Measurements from ENCODE around the gene CDH13. TPM values are rescaled to one million over a fixed set of nuclear protein-coding genes. Genes with fewer than 3 reads are reported as not detected.
A peak's percentile ranks its signal among the peaks of the same experiment; 100 is the strongest.

The CDH13 gene
- polyA plus RNA-seq, 6 donors from 2014 or later = 0.04 to 0.29 (median 0.19) TPM; not detected in 1

DNA sequence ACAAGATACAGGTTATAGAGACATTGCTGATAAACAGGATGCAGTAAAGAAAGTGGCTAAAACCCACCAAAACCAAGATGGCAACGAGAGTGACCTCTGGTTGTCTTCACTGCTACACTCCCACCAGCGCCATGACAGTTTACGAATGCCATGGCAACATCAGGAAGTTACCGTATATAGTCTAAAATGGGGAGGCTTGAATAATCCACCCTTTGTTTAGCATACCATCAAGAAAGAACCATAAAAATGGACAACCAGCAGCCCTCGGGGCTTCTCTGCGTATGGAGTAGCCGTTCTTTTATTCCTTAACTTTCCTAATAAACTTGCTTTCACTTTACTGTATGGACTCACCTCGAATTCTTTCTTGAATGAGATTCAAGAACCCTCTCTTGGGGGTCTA is 21.7 kb upstream of the CDH13 start:
- no peaks in the 10 kb centered on the region for H3K36me3 Mint-ChIP-seq
- no peak overlapping the region for H3K27ac Mint-ChIP-seq
- peaks cover 2 to 13% (median 4%) of the 10 kb centered on the region in 7 donors for H3K9me3 Mint-ChIP-seq
- no peaks in the 10 kb centered on the region for H3K4me1 Mint-ChIP-seq
- DNase-seq = no peak
- H3K4me3 Mint-ChIP-seq = no peak overlapping the region
- H3K27me3 Mint-ChIP-seq = peaks cover 0 to 4% (median 0%) of the 10 kb centered on the region in 3 donors
- no peak for ATAC-seq (ENCODE audit: low read depth in 2 of 2)

DNA sequence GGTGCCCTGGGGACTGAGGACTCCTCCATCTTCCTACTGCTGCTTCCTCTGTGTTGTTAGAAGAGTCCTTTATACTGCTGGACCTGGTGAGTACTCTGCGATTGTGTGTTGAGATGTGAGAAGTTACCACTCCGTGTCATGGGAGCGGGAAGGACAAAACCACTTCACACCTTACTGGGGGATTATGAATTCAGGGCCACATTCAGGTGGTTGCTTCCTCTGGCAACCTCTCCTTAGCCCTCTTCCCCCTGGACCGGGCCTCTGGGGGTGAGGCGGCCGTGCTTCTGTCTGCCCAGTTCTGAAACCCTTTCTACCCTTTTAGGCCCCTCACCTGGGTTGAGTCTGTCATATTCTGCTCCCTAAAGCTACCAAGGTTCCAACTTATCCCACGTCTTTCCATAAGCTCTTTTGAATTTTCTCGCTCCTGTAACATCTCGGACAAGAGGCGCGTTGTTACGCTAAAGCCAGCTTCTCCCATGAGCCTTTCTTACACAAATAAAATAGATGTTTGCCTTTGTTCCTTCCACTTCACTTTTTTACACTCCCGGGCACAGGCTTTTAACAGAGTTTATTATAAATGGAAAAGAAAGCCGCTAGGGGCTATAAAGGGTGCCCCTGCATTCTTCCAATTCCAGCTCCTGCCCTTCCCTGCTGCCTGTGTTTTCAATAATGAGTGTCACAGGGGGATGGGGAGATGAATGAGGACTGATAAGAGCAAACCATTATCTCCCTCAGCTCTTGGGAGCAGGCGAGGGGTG is 20.7 kb upstream of the CDH13 start:
- H3K4me1 Mint-ChIP-seq = no peaks in the 10 kb centered on the region
- DNase-seq = no peak
- H3K27ac Mint-ChIP-seq = no peak overlapping the region
- no peak overlapping the region for H3K4me3 Mint-ChIP-seq
- H3K9me3 Mint-ChIP-seq = peaks cover 0 to 4% (median 2%) of the 10 kb centered on the region in 7 donors
- H3K36me3 Mint-ChIP-seq = no peaks in the 10 kb centered on the region
- no peak for ATAC-seq (ENCODE audit: low read depth in 2 of 2)
- peaks cover 0 to 4% (median 0%) of the 10 kb centered on the region in 3 donors for H3K27me3 Mint-ChIP-seq

DNA sequence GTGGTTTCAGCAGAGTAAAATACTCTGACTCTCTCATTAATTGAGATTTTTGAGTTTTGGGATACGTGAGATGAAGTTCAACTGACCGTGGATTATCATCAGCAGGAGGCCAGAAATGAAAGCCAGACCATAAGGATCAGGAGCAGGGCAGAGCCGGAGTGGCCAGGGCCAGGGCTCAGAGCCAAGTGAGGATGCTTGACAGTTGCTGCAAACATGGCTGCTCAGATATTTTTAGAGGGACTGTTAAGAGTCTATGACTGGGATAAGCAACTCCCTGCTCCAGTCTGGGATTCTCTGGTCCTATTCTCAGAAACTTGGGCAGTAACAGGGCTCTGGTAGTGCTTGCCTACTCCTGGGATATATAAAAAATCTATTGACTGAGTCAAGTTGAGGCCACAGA is 17.6 kb upstream of the CDH13 start:
- ATAC-seq (ENCODE audit: low read depth in 2 of 2) = no peak
- Mint-ChIP-seq H3K27me3 (peaks cover 0 to 5% (median 4%) of the 10 kb centered on the region in 3 donors), H3K36me3 (no peaks in the 10 kb centered on the region)

DNA sequence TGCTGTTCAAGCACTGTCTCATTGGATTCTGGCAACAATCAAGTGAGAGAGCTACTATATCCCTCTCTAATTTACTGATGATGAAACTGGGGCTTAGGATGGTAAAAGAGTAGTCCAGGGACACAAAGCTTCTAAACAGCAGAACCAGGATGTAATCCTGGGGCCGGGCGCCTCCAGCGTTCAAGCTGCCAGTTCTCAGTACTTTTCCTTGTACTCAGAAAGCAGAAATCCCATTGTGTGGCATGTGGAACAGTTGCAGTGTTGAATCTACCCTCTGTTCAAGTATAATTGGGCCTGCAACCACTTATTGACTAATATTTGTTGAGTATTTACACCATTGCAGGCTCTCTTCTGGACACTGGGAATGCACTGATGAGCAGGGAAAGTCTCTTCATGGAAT is 14.5 kb upstream of the CDH13 start:
- DNase-seq = no peak
- no peak for ATAC-seq (ENCODE audit: low read depth in 2 of 2)
- no peak overlapping the region for H3K27ac Mint-ChIP-seq
- H3K9me3 Mint-ChIP-seq = peaks cover 0 to 4% (median 2%) of the 10 kb centered on the region in 7 donors
- H3K4me3 Mint-ChIP-seq = no peak overlapping the region
- no peaks in the 10 kb centered on the region for H3K4me1 Mint-ChIP-seq
- H3K36me3 Mint-ChIP-seq = no peaks in the 10 kb centered on the region
- H3K27me3 Mint-ChIP-seq = peaks cover 0 to 10% (median 0%) of the 10 kb centered on the region in 3 donors

More for the DNA sequence above, 17.6 kb upstream of the CDH13 start:
- peaks cover 0 to 6% (median 3%) of the 10 kb centered on the region in 7 donors for H3K9me3 Mint-ChIP-seq
- no peaks in the 10 kb centered on the region for H3K4me1 Mint-ChIP-seq
- no peak overlapping the region for H3K4me3 Mint-ChIP-seq
- DNase-seq = no peak
- H3K27ac Mint-ChIP-seq = no peak overlapping the region

DNA sequence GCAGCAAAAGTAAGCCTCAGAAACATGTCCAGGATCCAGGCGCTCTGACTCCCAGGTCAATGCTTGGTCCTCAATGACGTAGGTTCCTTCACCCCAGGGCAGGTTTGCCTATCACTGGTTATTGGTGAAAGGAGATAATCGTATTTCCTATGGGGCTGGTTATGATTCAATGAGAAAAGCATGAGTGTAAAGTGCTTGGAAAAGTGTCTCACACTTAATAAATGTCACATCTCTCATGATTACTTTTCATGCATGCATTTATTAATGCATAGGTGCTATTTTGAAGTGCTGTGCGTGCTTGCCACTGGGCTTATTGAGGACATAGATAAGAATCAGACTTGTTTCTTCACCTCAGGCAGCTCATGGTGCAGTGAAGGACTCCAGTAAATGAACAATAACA is 10.4 kb upstream of the CDH13 start:
- peaks cover 0 to 11% (median 1%) of the 10 kb centered on the region in 7 donors for H3K9me3 Mint-ChIP-seq
- peaks cover 0 to 17% (median 16%) of the 10 kb centered on the region in 3 donors for H3K27me3 Mint-ChIP-seq
- no peaks in the 10 kb centered on the region for H3K4me1 Mint-ChIP-seq
- ATAC-seq (ENCODE audit: low read depth in 2 of 2) = no peak
- H3K4me3 Mint-ChIP-seq = no peak overlapping the region
- H3K36me3 Mint-ChIP-seq = no peaks in the 10 kb centered on the region
- H3K27ac Mint-ChIP-seq = no peak overlapping the region
- DNase-seq = no peak

DNA sequence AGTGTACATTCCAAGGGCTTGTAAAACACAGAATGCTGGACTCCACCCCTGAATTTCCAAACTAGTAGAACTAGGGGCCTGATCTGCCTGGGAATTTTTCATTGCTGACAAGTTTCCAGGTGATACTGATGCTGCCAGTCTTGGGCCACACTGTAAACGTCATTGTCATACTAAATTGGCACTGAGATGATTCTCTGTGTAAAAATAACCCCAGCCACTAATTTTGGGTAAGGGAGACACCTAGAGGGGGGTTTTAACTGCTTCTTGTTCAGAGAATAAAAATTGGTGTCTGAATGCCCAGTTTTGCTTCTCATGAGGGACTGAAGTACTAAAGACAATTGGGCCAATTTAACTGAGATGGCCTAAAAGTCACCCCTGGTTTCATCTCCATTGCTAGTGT is 5.0 kb upstream of the CDH13 start:
- H3K27me3 Mint-ChIP-seq = peaks cover 31 to 39% (median 32%) of the 10 kb centered on the region in 3 donors
- peaks cover 0 to 8% (median 1%) of the 10 kb centered on the region in 7 donors for H3K9me3 Mint-ChIP-seq
- ATAC-seq (ENCODE audit: low read depth in 2 of 2) = no peak

DNA sequence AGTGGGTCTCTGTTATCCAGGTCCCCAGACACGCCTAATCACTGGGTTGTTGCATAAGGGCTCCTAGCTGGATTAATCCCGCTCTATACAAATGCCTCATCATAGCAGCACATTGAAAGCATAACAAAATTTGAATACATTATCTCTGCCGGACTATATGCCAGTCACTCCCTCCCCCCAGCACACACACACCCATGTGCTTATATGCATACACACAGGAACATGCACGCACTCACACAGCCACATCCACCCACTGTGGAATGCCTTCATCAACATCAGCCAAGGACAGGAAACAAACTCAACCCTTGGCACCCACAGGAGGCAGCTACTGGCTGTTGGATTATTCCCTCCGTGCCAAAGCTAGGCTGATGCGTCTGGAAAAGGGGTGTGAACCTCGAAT is 3.5 kb upstream of the CDH13 start:
- peaks cover 33 to 42% (median 42%) of the 10 kb centered on the region in 3 donors for H3K27me3 Mint-ChIP-seq
- H3K9me3 Mint-ChIP-seq = peaks cover 0 to 8% (median 1%) of the 10 kb centered on the region in 7 donors
- DNase-seq = no peak

More for the DNA sequence above, 5.0 kb upstream of the CDH13 start:
- DNase-seq = no peak
- Mint-ChIP-seq H3K36me3 (no peaks in the 10 kb centered on the region), H3K4me1 (no peaks in the 10 kb centered on the region), H3K27ac (no peak overlapping the region), H3K4me3 (no peak overlapping the region)

DNA sequence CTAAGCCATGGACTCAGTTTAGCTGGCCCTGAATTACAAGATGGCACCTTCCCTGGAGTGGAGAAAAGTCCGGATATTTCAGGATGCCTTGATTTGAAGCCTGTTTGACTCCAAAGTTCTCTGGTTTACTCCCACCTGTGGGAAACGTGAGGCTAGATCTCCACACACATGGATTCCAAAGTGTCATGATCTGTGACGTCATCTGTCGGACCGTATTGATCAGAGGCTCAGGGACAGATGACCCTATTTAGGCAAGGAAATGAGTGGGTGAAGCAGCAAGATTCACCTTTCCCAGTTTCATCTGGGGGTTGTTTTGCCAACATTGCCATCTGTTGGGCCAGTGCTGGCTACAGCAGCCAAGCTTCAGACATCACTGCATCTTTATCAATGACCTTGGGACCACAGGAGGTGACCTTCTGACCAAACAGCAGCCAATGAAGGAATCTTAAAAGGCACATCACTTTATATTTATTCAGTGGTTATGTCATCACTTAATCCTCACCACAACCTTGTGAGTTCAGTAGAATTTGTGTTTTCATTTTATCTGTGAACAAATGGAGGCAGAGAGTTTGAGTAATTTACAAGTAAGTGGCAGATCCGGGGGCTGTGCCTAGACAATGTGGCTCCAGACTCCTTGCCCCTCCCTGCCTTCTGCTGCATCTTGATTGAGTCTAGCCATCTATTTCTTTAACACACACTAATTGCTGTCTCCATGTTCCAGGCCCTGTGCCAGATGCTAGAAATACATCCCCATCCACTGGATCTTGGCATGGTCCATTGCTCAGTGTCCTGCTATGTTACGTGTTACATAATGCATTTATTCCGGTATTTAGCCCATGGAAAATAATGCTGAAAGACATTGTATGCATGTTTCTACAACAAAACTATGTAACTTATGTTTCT is 1.5 kb upstream of the CDH13 start:
- H3K4me1 Mint-ChIP-seq = peaks cover 0 to 3% (median 0%) of the 10 kb centered on the region in 3 donors
- no peak overlapping the region for H3K27ac Mint-ChIP-seq
- H3K27me3 Mint-ChIP-seq = peaks cover 53 to 57% (median 56%) of the 10 kb centered on the region in 3 donors
- peaks cover 0 to 4% (median 1%) of the 10 kb centered on the region in 7 donors for H3K9me3 Mint-ChIP-seq
- no peaks in the 10 kb centered on the region for H3K36me3 Mint-ChIP-seq
- ATAC-seq (ENCODE audit: low read depth in 2 of 2) = no peak
- no peak overlapping the region for H3K4me3 Mint-ChIP-seq
- DNase-seq = no peak

More for the DNA sequence above, 3.5 kb upstream of the CDH13 start:
- Mint-ChIP-seq H3K4me3 (no peak overlapping the region), H3K36me3 (no peaks in the 10 kb centered on the region), H3K27ac (no peak overlapping the region), H3K4me1 (peaks cover 0 to 2% (median 0%) of the 10 kb centered on the region in 3 donors)
- ATAC-seq (ENCODE audit: low read depth in 2 of 2) = no peak

DNA sequence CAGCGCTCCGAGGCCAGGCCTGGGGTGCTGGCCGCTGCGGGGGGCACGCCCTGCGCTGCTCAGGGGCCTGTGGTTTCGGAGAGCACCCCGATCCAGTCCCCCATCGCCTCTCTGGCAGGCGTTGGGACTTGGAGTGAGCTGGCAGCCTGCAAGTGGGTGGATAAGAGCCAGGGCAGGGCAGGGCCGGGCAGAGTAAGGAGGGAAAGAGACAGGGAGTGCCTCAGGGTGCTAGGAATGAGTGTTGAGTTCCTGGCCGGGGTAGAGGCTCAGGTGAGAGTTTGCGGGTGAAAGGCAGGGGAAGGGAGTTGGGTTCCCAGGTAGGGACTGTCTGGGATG is 1.3 kb downstream of the CDH13 start:
- peak overlapping the region in 1 of 6 donors; percentile 24 for H3K27ac Mint-ChIP-seq
- ATAC-seq (ENCODE audit: low read depth in 2 of 2) (no peak), DNase-seq (no peak)
- no peaks in the 10 kb centered on the region for H3K36me3 Mint-ChIP-seq
- peaks cover 0 to 4% (median 0%) of the 10 kb centered on the region in 7 donors for H3K9me3 Mint-ChIP-seq
- peaks cover 53 to 79% (median 65%) of the 10 kb centered on the region in 3 donors for H3K27me3 Mint-ChIP-seq
- H3K4me3 Mint-ChIP-seq = no peak overlapping the region
- H3K4me1 Mint-ChIP-seq = peaks cover 0 to 3% (median 0%) of the 10 kb centered on the region in 3 donors

DNA sequence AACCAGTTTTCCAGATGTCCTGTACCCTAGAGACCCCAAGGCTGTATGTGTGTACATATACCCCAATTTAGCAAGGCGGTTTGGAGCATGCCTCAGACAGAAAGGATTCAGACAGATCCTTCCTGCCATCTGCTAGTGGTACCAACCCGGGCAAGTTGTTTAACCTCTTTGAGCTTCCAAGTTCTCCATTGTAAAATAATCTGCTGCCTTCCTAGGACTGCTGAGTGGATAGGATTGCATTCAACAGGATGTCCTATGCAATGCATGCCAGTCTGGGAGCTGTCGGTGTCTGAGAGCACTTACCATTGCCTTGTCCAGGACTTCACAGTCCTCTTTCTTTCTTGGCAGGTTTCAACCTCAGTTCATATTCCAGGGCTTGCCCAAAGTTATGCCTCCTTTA is 1.9 kb downstream of the CDH13 start:
- H3K9me3 Mint-ChIP-seq = peaks cover 0 to 4% (median 0%) of the 10 kb centered on the region in 7 donors
- ATAC-seq (ENCODE audit: low read depth in 2 of 2) (no peak), DNase-seq (no peak)
- no peaks in the 10 kb centered on the region for H3K36me3 Mint-ChIP-seq
- no peak overlapping the region for H3K4me3 Mint-ChIP-seq
- peaks cover 0 to 3% (median 0%) of the 10 kb centered on the region in 3 donors for H3K4me1 Mint-ChIP-seq
- H3K27ac Mint-ChIP-seq = no peak overlapping the region
- peaks cover 53 to 76% (median 64%) of the 10 kb centered on the region in 3 donors for H3K27me3 Mint-ChIP-seq

DNA sequence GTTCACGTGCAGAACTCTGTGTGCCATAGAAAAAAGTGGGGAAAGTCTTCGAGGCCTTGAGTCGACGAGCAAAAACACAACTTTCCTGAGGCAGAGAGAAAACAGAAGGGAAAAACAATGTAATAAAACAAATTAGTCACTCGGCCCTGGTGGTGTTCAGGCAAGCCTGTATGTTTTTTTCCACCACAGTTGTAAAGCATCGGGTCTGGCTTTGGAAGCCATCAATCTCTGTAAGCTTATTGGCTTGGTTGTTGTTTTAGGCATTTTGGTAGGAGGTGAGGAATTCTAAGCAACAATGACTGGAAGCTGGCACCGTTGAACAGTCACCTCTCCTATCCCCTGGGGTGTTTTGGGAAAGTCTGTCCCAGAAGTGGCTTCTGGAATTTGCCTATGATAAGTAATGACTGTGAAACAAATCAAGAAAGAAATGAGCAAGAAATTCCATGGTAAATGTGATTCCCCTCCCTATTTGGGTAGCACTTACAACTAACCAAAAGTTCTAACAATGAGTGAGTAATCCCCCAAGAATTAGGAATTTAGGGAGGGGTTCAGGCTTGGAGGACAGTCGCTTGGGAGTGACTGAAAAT is 2.8 kb downstream of the CDH13 start:
- Mint-ChIP-seq H3K9me3 (peaks cover 0 to 4% (median 0%) of the 10 kb centered on the region in 7 donors), H3K27ac (no peak overlapping the region), H3K27me3 (peaks cover 52 to 72% (median 59%) of the 10 kb centered on the region in 3 donors), H3K36me3 (no peaks in the 10 kb centered on the region), H3K4me1 (peaks cover 0 to 3% (median 0%) of the 10 kb centered on the region in 3 donors), H3K4me3 (no peak overlapping the region)
- ATAC-seq (ENCODE audit: low read depth in 2 of 2) (no peak), DNase-seq (no peak)

DNA sequence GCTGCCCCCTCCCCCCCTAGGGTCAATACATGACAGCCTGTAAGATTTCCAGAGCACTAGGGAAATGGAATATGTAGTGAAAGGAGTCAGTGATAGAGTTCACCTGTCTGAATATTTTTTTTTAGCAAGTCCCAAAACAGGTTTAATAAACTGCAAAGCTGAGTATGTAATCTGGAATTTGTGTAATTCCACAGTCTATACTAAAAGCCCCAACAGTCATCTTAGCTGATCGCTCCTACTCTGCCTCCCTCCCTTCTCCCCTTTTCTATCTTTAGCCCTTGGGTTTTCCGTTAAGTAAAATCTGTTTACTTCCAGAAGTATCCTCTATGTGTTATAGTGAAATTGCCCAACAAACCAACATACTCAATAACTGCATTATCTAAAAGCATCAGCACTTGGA is 3.5 kb downstream of the CDH13 start:
- no peaks in the 10 kb centered on the region for H3K36me3 Mint-ChIP-seq
- no peak overlapping the region for H3K4me3 Mint-ChIP-seq
- no peak for ATAC-seq (ENCODE audit: low read depth in 2 of 2)
- H3K27me3 Mint-ChIP-seq = peaks cover 46 to 68% (median 57%) of the 10 kb centered on the region in 3 donors
- H3K4me1 Mint-ChIP-seq = peaks cover 0 to 3% (median 0%) of the 10 kb centered on the region in 3 donors
- DNase-seq = no peak
- no peak overlapping the region for H3K27ac Mint-ChIP-seq
- H3K9me3 Mint-ChIP-seq = peaks cover 0 to 4% (median 0%) of the 10 kb centered on the region in 7 donors

DNA sequence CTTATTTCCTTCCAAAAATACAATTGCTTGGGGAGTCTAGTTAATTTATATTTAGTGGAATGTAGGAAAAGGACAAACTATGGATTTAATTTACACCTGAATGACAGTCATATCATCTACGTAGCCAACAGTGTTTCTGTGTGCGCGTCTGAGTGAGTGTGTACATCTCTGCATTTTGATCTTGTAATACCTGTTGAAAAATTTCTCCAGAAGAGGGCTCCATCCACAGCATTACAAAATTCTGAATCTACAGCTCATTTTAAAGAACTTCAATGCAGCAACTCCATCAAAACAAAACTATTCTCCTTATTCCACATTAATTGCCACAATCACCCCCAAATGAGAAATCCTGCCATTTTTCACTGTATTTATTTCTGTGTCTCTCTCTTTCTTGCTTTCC is 3.9 kb downstream of the CDH13 start:
- Mint-ChIP-seq H3K27ac (no peak overlapping the region), H3K36me3 (no peaks in the 10 kb centered on the region), H3K9me3 (peaks cover 0 to 4% (median 0%) of the 10 kb centered on the region in 7 donors), H3K4me3 (no peak overlapping the region), H3K27me3 (peaks cover 41 to 63% (median 52%) of the 10 kb centered on the region in 3 donors), H3K4me1 (peaks cover 0 to 3% (median 0%) of the 10 kb centered on the region in 3 donors)
- DNase-seq (no peak), ATAC-seq (ENCODE audit: low read depth in 2 of 2) (no peak)

Measured in naive B cell (primary cell).